Erythroblast (primary cell): ENCODE data around the gene SLC39A11.

Experiments
- GATA1 ChIP-seq: IDR thresholded peaks from 2 replicates; pipeline ENCODE4 v1.6.1; 2011; ENCODE audit warnings: low read depth, mild to moderate bottlenecking, control low read depth, low read length, moderate library complexity
- POLR2A ChIP-seq: IDR thresholded peaks from 2 replicates; pipeline ENCODE4 v1.6.1; 2011; ENCODE audit warnings: mild to moderate bottlenecking, low read length

- TF ChIP-seq POLR2A: no peak
- TF ChIP-seq GATA1: no peak
These were observed 253.9 kb downstream of the SLC39A11 start for GRCh38 chr17:72838581-72838980.
